Transverse colon (tissue), 4 donors: ENCODE measurements around the gene STEAP3. TPM values are rescaled to one million over a fixed set of nuclear protein-coding genes. Genes with fewer than 3 reads are reported as not detected.

Experiments used
- DNase-seq: peaks from one replicate; pipeline ENCODE4 v3.0.0-alpha.2; 2019
- H3K27ac ChIP-seq, 4 donors: fragments of 200-600 bp; sonication (generic); 2 replicates each; pipeline ENCODE4 v1.5.1; 2016 to 2018; ENCODE audit warnings: inconsistent platforms in 4 of 4
- H3K27me3 ChIP-seq: fragments of 200-600 bp; sonication (generic); 2 replicates; pipeline ENCODE4 v1.5.1; 2017; ENCODE audit warnings: inconsistent platforms
- H3K36me3 ChIP-seq, 4 donors: fragments of 200-600 bp; sonication (generic); 2 replicates each; pipeline ENCODE4 v1.5.1; 2017 to 2019; ENCODE audit warnings: inconsistent platforms in 4 of 4
- H3K4me1 ChIP-seq, 4 donors: fragments of 200-600 bp; sonication (generic); 2 replicates each; pipeline ENCODE4 v1.5.1; 2017 to 2020; ENCODE audit warnings: inconsistent platforms in 4 of 4
- H3K4me3 ChIP-seq, 4 donors: fragments of 200-600 bp; sonication (generic); 1 replicate in 1 of 4; 2 replicates in 3 of 4; pipeline versions ENCODE4 v1.5.1 to v1.6.1; 2017 to 2019; ENCODE audit warnings: inconsistent platforms in 4 of 4
- H3K9me3 ChIP-seq, 2 donors: fragments of 200-600 bp; sonication (generic); 2 replicates each; pipeline ENCODE4 v1.5.1; 2017 to 2019; ENCODE audit warnings: inconsistent platforms in 2 of 2
- EP300 ChIP-seq: sonication (generic); formaldehyde crosslinking; IDR thresholded peaks from one replicate; pipeline ENCODE4 v1.6.1; 2017; ENCODE audit warnings: antibody characterized with exemption, low read depth
- POLR2A ChIP-seq: fragments of 450-650 bp; IDR thresholded peaks from one replicate; pipeline ENCODE4 v1.6.1; 2016; ENCODE audit warnings: antibody characterized with exemption, mild to moderate bottlenecking, moderate library complexity
- POLR2AphosphoS5 ChIP-seq, 3 donors: sonication (generic); formaldehyde crosslinking; IDR thresholded peaks; one replicate each; pipeline ENCODE4 v1.6.1; 2016; ENCODE audit warnings: antibody characterized with exemption in 3 of 3
- WGBS, 2 donors: methylation state at CpG; one replicate each; pipeline ENCODE4 v1.1.5; 2018; ENCODE audit warnings: low coverage in 1 of 2; 5-methylcytosine and 5-hydroxymethylcytosine counted together
- in situ Hi-C, 4 donors: fragments of 200-750 bp; cut with MboI; loops; one replicate each; pipeline versions ENCODE4 v1.15.0 to v1.15.1; 2017; ENCODE audit warnings: low sequenced_read_pairs in 3 of 4, low pct_ligation_motif_present in 1 of 4, low pct_unique_long_range_greater_than_20kb in 1 of 4
- intact Hi-C: fragments of 100-400 bp; cut with DNase I; formaldehyde crosslinking; loops from one replicate; pipeline ENCODE4 v1.15.1; 2023; ENCODE audit warnings: low total_unique reads
- total RNA-seq, 4 donors: library from RNA; depleted of rRNA; stranded (reverse); fragments of >200 nt; gene quantifications; one replicate each; pipeline ENCODE4 v1.1.0, GENCODE V29; 2016
- TF ChIP-seq, protein P1 (sequence below), 5 experiments: fragments of 200-600 bp in 3 of 5; fragments of 450-650 bp in 2 of 5; sonication (generic) in 3 of 5; IDR thresholded peaks; 1 replicate in 2 of 5; 2 replicates in 3 of 5; pipeline ENCODE4 v1.5.1; 2016 to 2017; ENCODE audit warnings: antibody characterized with exemption in 5 of 5, inconsistent platforms in 3 of 5, mild to moderate bottlenecking in 2 of 5, moderate library complexity in 1 of 5

Gene STEAP3
- total RNA-seq, 4 donors from 2014 or later: 23.3 to 54.3 (median 37.6) TPM

DNA sequence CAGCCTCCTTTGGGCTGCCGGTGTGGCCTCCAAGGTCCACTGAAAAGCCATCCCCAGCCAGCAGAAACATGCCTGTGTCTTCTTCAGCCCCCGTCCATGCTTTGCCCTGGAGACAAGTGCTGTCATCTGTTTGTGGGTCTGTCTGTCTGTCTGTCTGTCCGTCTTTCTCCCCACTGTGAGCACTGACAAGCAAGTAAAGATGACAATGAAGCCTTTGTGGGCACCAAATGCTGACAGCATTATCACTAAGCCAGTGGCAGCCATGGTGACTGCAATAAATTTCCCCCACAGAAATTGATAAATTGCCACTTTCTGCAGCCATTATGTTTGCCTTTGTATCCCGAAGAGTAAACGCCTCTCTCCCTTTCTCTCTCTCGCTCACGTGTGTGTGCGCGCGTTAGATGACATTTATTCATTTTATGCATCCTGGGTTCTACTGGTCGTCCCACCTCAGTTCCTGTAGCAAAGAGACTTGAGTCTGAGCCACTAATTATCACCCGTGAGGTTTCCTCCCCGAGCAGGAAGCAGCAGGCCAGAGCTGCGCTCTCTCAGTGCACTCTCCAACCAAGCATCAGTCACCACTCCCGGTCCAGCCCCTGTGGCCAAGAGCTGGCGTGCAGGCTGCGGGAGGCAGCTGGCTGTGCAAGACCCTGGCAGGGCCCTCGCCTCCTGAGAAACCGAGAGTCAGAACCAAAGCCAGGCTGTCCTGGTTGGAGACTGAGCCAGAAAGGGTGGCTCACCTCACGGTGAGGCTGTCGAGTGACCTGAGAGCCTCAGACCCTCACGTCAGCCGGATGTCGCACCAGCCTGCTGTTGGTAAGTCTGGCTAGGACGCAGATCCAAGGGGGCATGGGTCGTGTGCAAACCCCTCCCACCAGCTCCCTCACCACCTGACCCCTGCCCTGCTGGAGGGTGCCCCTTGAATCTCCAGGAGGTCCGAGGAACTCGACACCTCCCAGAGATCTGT is 6.9 kb downstream of the STEAP3 start:
- in situ Hi-C loops (no loop called here), intact Hi-C loops (no loop called here)
- no peaks in the 10 kb centered on the region for H3K36me3 ChIP-seq
- H3K4me3 ChIP-seq: no peak overlapping the region
- 74 to 84% methylated on average over 9 to 28 of the region's 28 CpGs for WGBS, 2 donors
- no peaks in the 10 kb centered on the region for H3K27me3 ChIP-seq
- TF ChIP-seq, protein P1, sequence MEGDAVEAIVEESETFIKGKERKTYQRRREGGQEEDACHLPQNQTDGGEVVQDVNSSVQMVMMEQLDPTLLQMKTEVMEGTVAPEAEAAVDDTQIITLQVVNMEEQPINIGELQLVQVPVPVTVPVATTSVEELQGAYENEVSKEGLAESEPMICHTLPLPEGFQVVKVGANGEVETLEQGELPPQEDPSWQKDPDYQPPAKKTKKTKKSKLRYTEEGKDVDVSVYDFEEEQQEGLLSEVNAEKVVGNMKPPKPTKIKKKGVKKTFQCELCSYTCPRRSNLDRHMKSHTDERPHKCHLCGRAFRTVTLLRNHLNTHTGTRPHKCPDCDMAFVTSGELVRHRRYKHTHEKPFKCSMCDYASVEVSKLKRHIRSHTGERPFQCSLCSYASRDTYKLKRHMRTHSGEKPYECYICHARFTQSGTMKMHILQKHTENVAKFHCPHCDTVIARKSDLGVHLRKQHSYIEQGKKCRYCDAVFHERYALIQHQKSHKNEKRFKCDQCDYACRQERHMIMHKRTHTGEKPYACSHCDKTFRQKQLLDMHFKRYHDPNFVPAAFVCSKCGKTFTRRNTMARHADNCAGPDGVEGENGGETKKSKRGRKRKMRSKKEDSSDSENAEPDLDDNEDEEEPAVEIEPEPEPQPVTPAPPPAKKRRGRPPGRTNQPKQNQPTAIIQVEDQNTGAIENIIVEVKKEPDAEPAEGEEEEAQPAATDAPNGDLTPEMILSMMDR (IDR thresholded peaks at IDR 0.05): no peak
- no peaks in the 10 kb centered on the region for H3K9me3 ChIP-seq
- no peak for DNase-seq
- H3K4me1 ChIP-seq: peaks cover 0 to 9% (median 3%) of the 10 kb centered on the region in 4 donors
- H3K27ac ChIP-seq: no peak overlapping the region

DNA sequence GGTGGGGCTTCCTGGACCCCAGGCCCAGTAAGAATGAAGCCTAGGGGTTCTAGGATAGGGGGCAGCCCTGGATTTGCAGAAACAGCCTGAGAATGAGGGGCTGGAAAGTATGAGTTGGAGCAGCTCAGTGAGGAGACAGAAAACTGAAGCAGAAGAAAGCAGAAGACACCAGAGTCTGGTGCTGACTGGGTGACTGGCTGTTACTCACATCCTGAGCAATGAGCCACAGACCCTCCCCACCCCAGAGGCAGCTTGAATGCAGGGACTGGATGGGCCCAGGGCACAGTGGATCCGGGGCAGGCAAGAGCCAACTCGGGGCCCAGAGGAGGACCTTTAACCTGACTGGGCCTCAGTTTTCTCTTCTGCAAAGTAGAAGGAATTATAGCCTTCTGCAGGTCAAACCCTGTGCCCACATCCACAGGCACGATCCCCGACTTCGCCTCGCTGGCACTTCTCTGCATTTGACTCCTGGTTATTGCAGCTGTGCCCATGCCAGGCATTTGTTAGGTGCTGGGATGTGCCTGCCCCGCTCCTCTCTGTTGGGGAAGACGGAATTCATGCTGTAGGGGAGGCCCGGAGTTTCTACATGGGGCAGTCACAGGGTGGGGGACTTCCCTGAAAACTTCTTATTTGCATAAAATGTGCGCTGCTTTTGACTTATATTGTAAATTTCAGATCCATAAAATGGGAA is 8.5 kb downstream of the STEAP3 start:
- no peaks in the 10 kb centered on the region for H3K9me3 ChIP-seq
- H3K27ac ChIP-seq: no peak overlapping the region
- no peaks in the 10 kb centered on the region for H3K27me3 ChIP-seq
- DNase-seq: no peak
- H3K4me3 ChIP-seq: no peak overlapping the region
- WGBS, 2 donors: 83 to 100% methylated on average over 3 to 10 of the region's 10 CpGs
- in situ Hi-C loops (no loop called here), intact Hi-C loops (no loop called here)
- H3K4me1 ChIP-seq: no peaks in the 10 kb centered on the region
- TF ChIP-seq EP300: no peak
- TF ChIP-seq POLR2AphosphoS5 (IDR thresholded peaks at IDR 0.05): no peak
- TF ChIP-seq POLR2A: no peak
- TF ChIP-seq, protein P1 (IDR thresholded peaks at IDR 0.05): no peak
- H3K36me3 ChIP-seq: no peaks in the 10 kb centered on the region

DNA sequence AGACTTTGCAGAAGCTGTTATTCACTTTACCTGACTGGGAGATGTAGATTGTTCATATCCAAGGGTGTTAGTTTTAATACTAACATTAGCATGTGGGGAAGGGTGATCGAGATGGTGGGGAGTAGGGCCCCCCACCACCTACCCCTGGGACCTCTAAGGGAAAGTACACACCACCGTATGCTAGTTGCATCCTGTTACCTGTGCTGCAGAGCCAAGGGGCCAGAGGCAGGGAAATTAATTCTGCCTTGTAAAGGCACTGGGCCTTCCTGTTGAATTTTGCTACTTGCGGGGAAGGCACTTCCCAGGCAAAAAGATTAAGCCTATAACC is 9.0 kb downstream of the STEAP3 start:
- Histone ChIP-seq H3K4me1 (no peaks in the 10 kb centered on the region), H3K9me3 (no peaks in the 10 kb centered on the region), H3K27ac (no peak overlapping the region), H3K36me3 (no peaks in the 10 kb centered on the region), H3K27me3 (no peaks in the 10 kb centered on the region), H3K4me3 (no peak overlapping the region)
- intact Hi-C loops: no loop called here
- DNase-seq: no peak
- WGBS, 2 donors: 93% methylated on average over 3 of the region's 3 CpGs; no CpG with 5 or more reads in 1 of the 2 donors
- in situ Hi-C loops: no loop called here
- no peak for TF ChIP-seq POLR2A
- TF ChIP-seq, protein P1 (IDR thresholded peaks at IDR 0.05): no peak
- no peak for TF ChIP-seq POLR2AphosphoS5 (IDR thresholded peaks at IDR 0.05)
- TF ChIP-seq EP300: no peak

DNA sequence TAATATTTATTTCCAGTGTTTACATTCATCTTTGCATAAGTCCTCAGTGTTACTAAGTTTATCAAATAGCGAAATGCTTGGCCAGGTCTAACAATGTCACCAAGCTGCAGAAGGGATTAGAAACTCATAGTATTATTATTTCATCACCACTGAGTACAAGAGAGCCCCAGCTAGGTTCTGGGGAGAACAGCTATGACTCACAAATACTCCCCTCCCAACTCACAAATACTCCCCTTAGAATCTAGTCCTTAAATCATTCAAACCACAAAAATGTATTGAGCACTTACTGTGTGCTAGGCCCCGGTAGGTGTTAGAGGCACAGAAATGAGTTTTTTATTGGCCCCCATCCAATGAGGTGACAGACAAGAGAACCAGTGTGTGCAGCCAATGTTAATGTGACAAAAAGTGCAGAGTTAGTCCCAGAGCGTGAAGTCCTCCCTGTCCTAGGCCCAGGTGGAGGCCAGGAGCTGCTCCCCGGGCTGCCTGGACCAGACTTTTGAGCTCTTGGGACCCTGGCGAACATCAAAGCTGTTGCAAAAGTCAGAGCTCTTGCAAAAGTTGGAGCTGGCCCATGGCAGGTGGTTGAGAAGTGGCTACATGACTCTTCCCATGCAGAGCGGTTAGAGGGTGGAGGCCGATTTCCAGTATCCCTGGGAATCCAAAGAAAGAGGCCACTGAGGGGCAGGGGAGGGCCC is 9.8 kb downstream of the STEAP3 start:
- no peaks in the 10 kb centered on the region for H3K36me3 ChIP-seq
- no peaks in the 10 kb centered on the region for H3K4me1 ChIP-seq
- H3K9me3 ChIP-seq: no peaks in the 10 kb centered on the region
- DNase-seq: no peak
- H3K27ac ChIP-seq: no peak overlapping the region
- 90 to 93% methylated on average over 2 to 7 of the region's 7 CpGs for WGBS, 2 donors
- no peaks in the 10 kb centered on the region for H3K27me3 ChIP-seq
- no peak overlapping the region for H3K4me3 ChIP-seq
- intact Hi-C loops: no loop called here
- TF ChIP-seq POLR2AphosphoS5 (IDR thresholded peaks at IDR 0.05): no peak
- TF ChIP-seq EP300: no peak
- TF ChIP-seq, protein P1 (IDR thresholded peaks at IDR 0.05): no peak
- no peak for TF ChIP-seq POLR2A
- in situ Hi-C loops: no loop called here
